ENCODE results near the gene SHF. TPM values are rescaled to one million over a fixed set of nuclear protein-coding genes. Genes with fewer than 3 reads are reported as not detected.

SHF gene
- total RNA-seq, 1 donor from 2014 or later = 12.3 TPM

DNA sequence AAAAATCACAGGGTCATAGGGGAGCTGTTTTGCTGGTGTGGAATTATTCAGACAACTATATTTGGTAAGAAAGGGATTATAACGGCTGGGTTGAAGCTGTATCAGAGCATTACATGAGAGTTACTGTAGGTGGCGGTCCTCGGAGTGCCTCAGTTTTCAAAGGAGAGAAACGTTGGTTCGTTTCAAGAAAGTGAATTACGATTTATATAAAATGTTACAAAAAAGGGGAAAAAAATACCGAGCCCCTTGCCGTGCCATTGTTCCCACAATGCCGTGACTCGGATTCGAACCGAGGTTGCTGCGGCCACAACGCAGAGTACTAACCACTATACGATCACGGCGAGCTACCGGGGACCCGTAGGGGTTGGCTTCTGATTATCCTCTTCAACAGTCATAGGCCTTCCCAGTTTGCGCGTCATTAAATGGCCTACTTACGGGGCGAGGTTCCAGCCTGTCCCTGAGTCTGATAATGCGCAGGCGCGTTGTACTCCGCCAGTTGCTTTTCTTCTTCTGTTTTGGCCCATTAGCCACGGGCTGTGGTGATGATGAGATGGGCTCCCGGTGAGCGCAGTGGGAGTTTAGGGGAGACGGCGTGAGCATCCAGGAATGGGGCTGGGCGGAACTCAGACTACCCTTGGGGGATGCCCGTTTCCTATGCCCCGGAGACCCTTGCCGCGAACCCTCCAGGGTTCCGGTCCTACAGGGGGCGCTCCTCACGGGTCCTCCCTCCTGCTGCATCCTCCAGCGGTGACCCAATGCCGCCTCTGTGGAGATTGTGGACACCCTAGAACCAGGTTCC, 10.8 kb upstream of the SHF start:
- peak; percentile 98 for DNase-seq

DNA sequence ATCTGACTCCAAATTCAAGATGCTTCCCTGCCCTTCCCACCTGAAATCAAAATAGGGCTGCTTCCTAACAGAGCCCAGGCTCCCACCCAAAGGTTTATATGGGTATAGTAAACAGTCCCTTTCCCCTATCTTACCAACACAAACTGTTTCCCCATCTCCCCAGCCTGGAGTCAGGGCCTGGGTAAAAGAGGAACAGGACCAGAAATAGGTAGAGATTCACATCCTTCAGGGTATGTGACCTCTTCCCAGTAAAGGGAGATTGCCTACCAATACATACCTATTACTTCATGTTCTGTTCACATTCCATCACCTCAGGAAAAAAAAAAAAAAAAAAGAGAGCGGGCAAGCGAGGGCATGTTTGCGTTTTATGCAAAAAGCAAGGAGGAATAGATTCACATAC, 9.7 kb upstream of the SHF start:
- DNase-seq = no peak

DNA sequence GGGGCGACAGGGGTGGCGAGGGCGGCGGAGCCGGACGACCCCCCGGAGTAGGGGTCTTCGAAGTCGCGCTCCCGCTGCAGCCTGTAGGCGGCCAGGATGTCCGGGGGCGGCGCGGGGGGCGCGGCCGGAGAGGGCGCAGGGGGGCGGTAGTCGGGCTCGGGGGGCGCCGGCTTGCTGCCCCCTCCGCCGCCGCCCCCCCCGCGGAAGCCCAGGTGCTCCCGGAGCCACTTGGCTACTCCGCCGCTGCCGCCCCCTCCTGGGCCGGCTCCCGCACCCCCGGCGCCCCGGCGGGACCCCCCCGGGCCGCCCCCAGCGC, 230 bp downstream of the SHF start:
- no peak for DNase-seq

DNA sequence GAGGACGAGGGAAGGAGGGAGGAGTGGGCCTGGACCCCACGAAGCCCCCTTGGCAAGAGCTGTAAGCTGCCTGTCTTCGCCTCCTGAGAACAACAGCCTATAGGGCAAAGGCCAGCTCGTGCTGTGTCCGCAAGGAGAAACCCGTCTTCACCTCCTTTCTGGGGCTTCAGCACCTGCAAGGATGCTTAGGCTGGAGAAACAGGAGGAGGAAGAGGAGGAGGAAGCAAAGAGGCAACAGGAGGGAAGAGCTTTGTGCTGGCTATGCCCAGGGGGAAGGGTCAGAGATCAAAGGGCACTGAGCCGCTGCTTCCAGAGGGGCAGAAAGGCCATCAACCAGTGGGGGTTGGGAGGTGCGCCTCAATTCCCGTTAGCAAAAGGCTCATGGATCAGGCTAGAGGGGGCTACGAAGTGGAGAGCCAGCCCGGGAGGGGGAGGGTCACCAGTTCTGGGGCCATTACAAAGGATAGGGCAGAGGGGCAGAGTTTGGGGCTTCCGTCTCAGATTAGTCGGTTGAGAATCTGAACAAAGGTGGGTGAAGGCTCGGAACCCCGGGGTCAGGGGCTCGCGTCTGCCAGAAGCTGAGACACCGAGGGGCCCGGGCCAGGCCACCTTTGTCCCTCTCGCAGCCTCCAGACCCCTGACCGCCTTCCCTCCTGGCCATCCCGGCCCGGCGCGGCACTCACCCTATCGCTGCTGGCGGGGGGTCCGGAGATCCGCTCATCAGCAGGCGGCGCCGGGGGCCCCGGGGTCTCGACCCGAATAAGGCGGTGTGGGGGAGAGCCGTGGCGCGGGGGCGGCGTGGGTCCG, 792 bp downstream of the SHF start:
- no peak for DNase-seq

DNA sequence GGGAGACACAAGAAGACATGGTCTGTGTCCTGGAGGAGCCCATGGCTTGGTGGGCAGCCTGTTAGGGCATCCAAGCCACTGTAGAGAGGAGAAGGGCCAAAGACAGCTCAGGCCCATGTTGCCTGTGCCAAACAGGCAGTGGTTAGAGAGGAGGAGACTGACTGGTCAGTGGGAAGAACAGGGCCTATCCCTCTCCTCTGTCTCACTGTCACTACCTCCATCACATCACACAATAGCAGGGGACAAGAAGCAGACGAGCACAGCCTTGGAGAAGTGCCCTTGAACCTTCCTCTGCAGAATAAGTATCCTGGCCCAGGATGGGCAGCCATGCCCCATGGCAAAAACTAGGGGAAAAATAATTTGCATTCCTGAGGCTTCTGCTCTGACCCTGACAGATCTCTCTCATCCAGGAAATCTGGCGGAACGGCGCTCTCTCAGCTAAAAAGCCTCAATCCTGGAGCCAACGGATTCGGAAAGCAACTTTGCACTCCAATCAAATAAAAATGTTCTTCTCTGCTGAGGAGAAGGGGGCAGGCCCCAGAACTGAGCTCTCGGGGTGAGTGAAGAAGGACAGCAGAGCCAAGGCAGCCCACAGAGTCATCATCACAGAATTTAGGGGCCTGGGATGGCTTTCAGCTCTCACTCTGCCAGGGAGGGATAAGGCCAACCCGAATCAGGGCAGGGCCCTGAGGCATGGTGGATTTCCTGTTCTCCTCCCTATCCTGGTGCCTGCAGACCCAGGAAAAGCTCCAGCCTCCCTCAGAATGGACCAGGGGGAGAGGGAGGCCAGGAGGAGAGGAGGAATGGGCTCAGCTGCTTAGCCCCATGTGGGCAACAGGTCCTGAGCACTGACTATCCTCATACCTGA, 1.6 kb downstream of the SHF start:
- DNase-seq = no peak

DNA sequence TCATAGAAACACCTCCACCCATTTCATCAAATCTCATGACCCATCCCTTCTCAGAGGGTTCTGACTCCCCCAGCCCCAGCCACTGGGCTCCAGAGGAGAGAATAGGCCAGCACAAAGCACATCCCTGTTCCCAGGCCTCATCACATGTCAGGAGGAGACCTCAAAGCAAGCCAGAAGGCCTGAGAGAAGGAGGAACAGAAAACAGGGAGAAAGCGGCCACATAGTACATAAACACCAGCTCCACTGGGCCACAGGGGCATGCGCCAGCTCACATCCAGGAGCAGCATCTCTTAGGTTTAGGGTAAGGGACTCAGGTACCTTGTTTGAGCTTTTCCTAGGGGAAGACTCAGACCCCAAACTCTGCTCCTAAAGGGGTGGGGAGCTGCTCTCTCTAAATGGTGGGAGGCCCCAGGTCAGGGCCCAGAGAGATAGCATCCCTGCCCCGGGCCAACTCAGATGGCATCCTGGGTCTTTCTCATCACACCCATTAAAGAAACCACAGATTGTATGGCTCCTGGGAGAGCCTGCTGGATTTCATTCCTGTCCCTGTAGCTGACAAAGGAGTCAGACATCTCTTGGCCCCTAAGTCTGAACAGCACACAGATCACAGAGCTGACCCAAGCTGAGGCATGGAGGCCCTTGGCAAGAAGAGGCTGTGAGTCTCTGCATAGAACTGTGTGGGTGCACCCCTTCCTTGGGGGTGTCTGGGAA, 2.5 kb downstream of the SHF start:
- no peak for DNase-seq

DNA sequence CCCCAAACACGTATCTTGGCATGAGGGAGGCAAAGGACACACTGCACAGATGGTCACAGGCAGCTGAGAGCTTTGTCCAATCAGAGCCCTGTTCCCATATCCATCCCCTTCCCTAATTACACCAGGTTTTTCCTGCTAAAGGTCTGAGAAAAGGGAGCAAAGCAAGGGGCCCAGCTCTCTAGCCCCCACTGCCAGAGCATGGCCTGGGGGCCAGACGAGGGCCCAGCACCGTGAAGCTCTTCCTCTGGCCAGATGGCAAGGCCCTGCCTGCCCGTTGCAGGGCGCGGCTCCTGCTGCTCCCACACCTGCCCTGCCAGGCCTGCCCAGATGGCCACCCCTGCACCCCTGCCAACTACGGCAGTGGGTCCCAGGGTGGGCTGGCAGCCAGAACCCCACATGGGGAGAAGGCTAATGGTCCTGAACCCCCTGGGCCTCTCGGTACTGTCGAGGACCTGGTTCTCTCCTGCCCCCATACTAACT, 3.2 kb downstream of the SHF start:
- DNase-seq = no peak

DNA sequence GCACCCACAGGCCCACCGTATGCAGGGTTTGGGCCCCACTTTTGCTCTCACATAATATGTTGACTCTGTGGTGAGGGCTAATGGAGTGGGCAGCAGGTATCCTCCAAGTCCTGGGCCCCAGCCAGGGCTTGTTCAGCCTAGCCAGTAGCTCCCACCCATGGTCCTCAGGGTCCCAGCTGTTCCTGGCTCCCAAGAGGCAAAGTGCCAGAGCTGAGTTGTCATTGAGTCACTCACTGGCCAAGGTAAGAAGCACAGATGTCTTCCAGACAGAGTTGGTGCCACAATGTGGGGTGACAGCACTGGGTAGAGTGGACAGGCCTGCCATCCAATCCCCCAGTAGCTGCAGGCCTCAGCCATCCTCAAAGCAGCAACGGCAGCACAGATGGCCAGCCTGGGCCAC, 4.3 kb downstream of the SHF start:
- DNase-seq = no peak

DNA sequence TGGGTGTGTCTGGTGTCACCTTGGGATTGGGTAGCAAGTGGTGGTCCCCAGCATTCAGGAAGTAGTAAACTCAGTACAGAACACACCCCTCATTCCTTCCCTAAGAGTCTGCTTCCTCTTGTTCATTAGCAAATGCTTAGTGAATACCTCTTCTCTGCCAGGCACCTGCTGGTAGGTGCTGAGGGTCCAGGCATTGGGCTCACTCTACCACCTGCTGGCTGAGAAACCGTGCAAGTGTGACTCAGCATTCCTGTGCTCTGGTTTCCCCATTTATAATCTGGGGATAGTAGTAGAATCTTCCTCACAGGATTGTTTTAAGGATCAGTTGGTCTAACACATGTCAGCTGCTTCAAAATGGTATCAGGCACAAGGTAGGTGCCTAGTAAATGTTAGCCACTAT, 4.8 kb downstream of the SHF start:
- no peak for DNase-seq

DNA sequence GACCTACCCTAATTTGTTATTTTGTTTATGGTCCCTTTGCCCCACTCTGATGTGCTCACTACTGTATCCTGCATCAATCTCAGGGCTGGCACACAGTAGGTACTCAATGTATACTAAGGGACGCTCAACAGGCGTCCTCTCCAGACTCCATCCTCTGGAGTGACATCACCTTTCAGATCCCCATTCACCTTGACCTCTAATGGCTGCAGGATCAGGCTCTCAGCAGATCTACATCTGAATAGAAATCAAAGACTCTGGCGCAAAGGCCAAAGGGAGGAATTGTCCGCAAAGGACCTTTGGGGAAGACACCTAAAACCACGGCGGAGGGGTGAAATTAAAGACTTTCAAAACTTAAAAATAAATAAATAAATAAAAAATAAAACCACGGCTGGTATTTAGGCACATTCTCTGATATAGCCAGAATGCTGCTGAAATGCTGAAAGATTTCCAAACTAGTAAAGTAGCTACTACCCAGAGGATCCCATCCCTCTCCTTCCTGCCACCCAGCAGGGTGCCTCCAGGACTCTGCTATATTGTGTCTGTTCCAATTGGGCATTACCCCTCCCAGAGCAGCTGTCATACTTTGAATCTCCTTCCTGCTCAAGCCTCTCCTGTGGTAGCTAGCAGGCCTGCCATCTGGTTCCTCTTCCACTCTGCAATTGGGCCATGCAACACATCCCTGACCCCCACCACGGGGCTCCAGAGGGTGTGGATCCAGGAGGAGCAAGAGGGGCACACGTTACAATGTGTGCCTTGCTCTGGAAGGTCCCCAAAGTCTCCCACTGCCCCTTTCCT, 6.1 kb downstream of the SHF start:
- no peak for DNase-seq

DNA sequence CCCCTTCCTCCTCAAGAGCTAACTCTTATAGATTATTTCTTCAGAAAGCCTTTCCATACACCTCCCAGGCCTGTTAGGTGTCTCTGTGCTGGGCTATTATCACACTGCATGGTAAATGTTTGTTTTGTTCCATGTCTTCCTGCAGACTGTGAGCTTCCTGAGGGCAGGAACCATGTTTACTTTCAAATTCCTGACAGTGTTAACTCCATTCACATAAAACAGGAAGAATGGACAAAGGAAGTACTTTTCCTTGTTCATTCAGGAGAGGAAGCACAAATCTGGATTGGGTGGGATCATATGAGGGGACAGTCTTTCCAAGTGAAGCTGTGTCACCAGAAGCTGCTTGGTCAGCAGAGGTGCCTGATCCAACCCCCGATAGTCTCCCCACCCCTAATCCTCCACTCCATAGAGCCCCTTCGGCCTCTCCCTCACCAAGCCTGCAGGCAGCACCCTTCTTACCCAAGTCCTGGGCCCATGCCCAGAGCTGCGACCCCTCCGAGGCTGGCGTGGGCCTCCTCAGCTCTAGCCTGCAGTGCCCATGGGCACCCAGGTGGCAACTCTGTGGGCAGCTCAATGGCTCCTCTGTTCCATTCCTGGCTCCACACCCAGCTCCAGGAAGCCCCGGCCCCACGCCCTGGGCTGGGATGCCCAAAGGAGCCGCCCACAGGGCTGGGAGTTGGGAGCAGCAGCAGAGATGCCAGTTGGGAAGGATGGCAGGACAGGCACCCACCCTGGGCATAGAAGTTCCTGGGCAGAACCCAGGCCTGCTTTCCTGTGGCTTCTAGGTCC, 6.9 kb downstream of the SHF start:
- DNase-seq = no peak

DNA sequence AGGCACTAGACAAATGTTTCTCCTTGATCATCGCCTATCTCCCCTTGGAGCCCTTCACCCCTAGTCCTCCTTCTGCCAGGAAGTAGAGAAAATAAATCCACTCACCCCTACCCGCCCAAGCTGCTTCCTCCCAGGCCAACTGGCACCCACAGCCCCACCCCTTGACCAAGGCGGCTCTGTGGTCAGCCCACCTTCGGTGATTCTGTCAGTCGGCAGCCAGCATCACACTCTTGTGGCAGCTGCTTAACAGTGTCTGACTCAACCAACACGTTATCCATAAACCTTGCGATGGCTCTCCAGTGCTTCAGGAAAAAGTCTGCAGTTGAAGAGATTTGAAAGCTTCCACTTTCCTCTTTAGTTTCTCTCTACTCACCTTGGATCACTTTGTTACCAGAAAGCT, 7.6 kb downstream of the SHF start:
- no peak for DNase-seq

DNA sequence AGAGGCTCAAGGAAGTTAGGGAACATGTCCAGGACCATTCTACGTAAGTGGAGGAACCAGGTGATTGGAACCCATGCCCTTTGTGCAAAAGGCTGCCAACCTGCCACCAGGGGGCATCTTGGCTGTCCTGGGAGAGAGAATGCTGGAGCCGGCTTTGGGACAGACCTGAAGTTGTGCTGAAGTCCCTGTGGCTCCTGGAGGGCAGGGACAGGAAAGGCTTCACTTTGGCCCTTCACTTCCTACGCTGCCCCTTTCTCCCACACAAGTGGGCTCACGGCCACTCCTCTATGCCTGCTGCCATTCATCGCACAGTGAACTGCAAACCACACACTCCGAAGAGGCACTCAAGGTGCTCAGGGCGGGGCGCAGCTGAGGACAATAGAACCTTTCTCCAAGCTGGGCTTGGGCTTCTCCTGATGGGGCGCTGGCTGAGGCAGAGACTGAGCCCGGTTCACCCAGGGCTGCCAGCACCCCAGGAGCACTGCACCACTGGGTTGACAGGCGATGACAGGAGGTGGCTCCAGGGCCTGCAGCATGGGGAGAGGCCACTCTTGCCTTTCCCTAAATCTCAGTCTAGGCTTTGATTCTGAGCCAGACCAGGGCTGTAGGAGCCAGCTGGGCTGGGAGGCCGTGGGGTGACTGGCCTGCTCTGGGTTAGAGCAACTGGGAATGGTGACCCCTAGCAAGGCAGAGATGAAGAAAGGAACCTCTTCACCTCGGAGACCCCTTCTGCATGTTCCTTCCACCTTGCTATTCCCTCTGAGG, 8.4 kb downstream of the SHF start:
- DNase-seq = no peak

DNA sequence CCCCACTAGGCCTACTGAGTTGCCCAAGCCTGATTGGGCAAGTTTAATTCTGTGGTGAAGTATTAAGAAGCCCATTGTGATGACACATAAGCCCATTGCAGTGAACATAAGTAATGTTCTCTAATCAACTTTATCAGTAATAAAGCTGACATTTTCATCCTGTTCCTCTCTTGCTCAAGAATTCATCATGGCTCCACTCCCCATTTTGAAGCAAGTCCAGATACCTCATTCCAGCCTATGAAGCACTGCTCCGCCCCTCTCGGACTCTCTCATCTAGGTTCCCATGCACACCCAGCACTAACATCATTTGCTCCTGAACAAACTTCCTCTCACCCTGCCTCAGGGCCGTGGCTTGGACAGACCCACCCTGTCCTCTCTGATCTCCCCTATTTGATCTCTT, 10.5 kb downstream of the SHF start:
- no peak for DNase-seq

DNA sequence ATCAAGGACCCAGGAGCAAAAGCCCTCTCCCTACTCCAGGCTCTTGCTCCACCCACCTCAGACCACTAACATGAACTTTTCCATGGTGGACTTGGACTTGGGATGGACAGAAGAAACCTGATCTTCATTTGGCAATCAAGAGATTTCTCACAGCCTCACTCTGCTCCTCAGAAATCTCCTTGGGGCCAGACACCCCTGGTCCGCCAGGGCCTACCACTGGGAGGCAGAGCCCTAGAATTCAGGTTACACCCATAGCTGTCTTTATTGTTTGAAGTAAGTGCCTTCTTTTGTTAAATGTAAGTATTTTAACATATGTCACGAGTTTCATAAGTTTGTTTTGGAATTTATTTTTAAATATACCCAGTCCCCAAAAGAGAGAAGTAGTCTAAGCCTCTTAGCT, 13.2 kb downstream of the SHF start:
- DNase-seq = no peak

DNA sequence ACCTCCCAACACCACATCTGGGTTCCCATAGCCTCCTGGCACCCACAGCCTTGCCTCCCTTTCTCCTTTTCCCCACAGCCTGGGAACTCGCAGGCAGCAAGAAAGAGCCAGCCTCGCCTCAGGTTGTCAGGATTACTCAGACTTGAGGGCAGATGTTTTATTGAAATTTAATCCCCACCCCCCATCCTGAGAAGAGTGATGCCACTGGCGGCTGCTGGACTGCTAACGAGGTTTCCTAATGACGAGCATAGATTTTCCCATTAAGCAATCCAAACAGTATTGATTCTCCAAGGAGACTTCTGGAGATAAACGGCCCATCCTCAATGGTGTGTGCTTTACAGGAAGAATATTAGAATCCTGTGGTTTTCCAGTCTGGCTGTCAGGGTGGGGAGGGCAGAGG, 13.7 kb downstream of the SHF start:
- DNase-seq = no peak

DNA sequence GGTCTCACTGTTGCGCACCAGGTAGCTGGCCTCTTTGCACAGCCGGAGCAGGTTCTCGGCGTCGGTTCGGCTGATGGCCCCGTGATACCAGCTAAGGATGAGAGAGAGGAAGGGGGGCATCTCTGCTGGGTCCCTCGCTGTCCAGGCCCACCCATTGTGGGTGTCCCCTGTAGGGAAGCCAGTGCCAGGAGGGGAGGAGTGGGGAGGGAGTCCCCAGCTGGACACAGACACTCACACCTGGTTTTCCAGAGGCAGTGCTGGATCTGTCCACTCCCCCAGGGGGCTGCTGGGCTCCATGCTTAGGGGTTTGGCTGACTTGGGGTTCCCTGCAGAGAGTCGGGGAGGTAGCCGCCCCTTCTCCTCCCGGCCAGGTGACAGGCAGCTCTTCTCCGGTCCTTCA, 15.9 kb downstream of the SHF start:
- no peak for DNase-seq

DNA sequence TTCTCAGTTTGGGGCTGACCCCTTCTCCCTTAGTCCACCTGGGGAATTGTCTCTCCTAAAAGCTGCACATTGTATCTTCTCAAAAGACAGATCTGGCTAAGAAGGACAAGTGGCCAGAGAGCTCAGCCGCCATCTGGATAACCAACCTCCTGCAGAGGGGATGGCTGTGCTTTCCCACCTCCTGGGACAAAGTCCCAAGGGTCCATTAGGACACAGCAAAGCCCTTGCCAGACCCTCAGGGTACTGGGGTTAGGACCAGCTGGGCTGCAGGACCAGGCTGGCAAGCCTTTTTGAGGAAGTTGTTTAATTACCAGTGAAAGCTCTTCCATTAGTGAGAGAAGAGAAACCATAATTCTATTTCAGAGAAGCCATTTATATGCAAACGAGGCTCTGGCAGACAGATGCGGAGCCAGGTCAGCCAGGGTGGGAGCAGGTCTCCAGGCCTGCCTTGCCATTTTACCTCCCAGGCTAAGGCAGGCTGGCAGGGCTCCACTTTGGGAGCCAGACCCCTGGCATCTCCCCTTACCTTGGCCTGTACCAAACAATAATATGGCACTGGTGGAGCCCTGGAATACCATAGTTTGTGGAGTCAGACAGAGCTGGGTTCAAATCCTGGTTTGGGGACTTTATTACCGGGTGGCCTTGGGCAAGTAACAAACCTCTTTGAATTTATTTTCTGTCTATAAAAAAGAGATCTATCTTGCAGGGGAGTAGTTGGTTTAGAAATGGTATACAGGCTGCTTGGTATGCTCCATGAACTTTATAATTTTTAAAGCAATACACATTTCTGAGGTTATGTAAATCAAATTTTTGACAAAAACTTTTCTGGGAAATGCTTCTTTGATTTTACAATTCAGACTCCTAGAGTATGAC, 17.9 kb downstream of the SHF start:
- DNase-seq = no peak

All from skin of body (tissue), 2 donors.